T-helper 17 cell (primary cell): ENCODE results near the gene HUS1. TPM values are rescaled to one million over a fixed set of nuclear protein-coding genes. Genes with fewer than 3 reads are reported as not detected.
"Not testable (repeated sequence)": the region's sequence is repeated elsewhere in the genome, so short reads cannot be mapped to it uniquely, and the experiment has no call there.

ENCODE experiments used
- ATAC-seq: fragments of 150-1000 bp; cut with Tn5 transposase; 2 replicates; pipeline ENCODE4 v1.10.0; 2021; ENCODE audit warnings: mild to moderate bottlenecking, moderate library complexity
- DNase-seq, 3 donors: peaks; one replicate each; pipeline versions ENCODE4 v3.0.0 to v3.0.0-alpha.2; 2020 to 2021
- H3K9me3 ChIP-seq: one replicate; pipeline ENCODE4 v1.7.0; 2013; ENCODE audit warnings: low read length, mild to moderate bottlenecking; ENCODE audit not compliant: control insufficient read depth, poor library complexity, severe bottlenecking
- H3K27ac Mint-ChIP-seq: one replicate; pipeline ENCODE4 v1.8.0; 2022; ENCODE audit warnings: mild to moderate bottlenecking, moderate library complexity, mixed read lengths
- H3K27me3 Mint-ChIP-seq: one replicate; pipeline ENCODE4 v1.8.0; 2022; ENCODE audit warnings: mixed read lengths
- H3K36me3 Mint-ChIP-seq: one replicate; pipeline ENCODE4 v1.8.0; 2022; ENCODE audit warnings: low read depth, mixed read lengths
- H3K4me1 Mint-ChIP-seq: one replicate; pipeline ENCODE4 v1.8.0; 2022; ENCODE audit warnings: mild to moderate bottlenecking, mixed read lengths
- H3K4me3 Mint-ChIP-seq: one replicate; pipeline ENCODE4 v1.8.0; 2022; ENCODE audit warnings: mild to moderate bottlenecking, moderate library complexity, mixed read lengths
- total RNA-seq, 4 donors: library from RNA in 2 of 4; stranded (reverse) in 2 of 4; gene quantifications; one replicate each; pipeline ENCODE4 v1.2.3 and lab custom pipeline; 2022 to 2026

HUS1 gene
- total RNA-seq, 2 donors from 2014 or later, result 57.7 to 65.1 TPM

DNA sequence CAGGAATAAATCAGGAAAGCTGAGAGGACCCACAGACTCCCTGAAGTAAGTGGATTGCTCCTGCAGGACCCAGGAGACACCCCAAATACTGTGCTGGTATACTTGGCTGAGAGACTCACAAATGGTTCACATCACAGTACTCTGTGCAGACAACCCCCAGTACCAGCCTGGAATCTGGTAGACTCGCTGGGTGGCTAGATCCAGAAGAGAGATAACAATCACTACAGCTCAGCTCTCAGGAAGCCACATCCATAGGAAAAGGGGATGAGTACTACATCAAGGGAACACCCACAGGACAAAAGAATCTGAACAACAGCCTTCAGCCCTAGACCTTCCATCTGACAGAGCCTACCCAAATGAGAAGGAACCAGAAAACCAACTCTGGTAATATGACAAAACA is 62.9 kb downstream of the HUS1 start:
- DNase-seq, H3K36me3 Mint-ChIP-seq, H3K4me1 Mint-ChIP-seq, H3K27ac Mint-ChIP-seq, H3K9me3 ChIP-seq, H3K4me3 Mint-ChIP-seq, H3K27me3 Mint-ChIP-seq, ATAC-seq: not testable (repeated sequence)

GRCh38 chr7:47915616-47915976 is 63.8 kb downstream of the HUS1 start:
- Mint-ChIP-seq H3K4me1 (no peaks in the 10 kb centered on the region), H3K36me3 (no peaks in the 10 kb centered on the region), H3K4me3 (no peak overlapping the region), H3K27ac (no peak overlapping the region), H3K27me3 (no peaks in the 10 kb centered on the region)
- DNase-seq, result no peak
- ATAC-seq, result no peak
- no peaks in the 10 kb centered on the region for H3K9me3 ChIP-seq

GRCh38 chr7:47914717-47915615 is 64.4 kb downstream of the HUS1 start:
- H3K36me3 Mint-ChIP-seq, result no peaks in the 10 kb centered on the region
- no peaks in the 10 kb centered on the region for H3K4me1 Mint-ChIP-seq
- no peak overlapping the region for H3K27ac Mint-ChIP-seq
- H3K9me3 ChIP-seq, result no peaks in the 10 kb centered on the region
- H3K27me3 Mint-ChIP-seq, result no peaks in the 10 kb centered on the region
- DNase-seq (no peak), ATAC-seq (no peak)
- no peak overlapping the region for H3K4me3 Mint-ChIP-seq

Other genes starting within 250 kb of the HUS1 start
- gene PKD1L1, start 31.1 kb downstream of the HUS1 start, total RNA-seq, result under 1 TPM; 0.77 to 0.83 TPM
- not detected for gene SUN3, start 49.5 kb upstream of the HUS1 start, total RNA-seq
- gene C7orf57, start 55.9 kb upstream of the HUS1 start, total RNA-seq, result under 1 TPM; 0.29 to 0.30 TPM
- gene UPP1, start 109.7 kb upstream of the HUS1 start, total RNA-seq, result 10 to 100 TPM; 72.1 to 84.6 TPM
- gene ABCA13, start 191.8 kb upstream of the HUS1 start, total RNA-seq, result not detected